ENCODE results near the gene VAT1L. TPM values are rescaled to one million over a fixed set of nuclear protein-coding genes. Genes with fewer than 3 reads are reported as not detected.

VAT1L gene
- total RNA-seq, 1 experiment from 2014 or later: 19.1 TPM

DNA sequence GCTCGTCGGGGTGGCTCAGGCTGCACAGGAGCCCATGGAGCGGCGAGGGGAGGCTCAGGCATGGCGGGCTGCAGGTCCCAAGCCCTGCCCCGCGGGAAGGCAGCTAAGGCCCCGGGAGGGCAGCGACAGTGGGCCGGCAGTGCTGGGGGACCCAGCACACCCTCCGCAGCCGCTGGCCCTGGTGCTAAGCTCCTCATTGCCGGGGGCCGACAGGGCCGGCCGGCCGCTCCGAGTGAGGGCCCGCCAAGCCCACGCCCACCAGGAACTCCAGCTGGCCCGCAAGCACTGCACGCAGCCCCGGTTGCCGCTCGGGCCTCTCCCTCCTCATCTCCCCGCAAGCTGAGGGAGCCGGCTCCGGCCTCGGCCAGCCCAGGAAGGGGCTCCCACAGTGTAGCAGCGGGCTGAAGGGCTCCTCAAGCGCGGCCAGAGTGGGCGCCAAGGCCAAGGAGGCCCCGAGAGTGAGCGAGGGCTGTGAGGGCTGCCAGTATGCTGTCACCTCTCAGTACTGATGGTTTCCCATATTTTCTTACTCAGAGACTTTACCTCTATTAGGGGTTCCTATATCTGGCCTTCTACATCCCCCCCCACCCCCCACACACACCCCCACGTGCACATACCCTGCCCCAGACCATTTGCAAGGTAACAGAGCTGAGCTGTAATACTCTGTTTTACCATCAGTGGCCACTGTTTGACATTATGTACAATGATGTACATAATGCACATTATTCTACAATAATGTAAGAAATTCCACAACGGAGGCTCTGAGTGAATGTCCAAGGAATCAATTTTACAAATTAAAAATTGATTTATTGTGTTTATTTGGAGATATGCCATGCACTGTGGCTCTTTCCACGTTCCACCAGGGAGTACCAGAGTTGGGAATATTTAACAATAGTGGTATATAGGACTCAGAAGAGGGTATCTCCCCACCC, 3.7 kb upstream of the VAT1L start:
- no peak for ATAC-seq
- Mint-ChIP-seq H3K36me3 (peaks cover 4% of the 10 kb centered on the region), H3K4me3 (no peak overlapping the region), H3K27ac (no peak overlapping the region), H3K27me3 (ENCODE audit: low read depth) (peaks cover 37% of the 10 kb centered on the region), H3K9me3 (peaks cover 12% of the 10 kb centered on the region), H3K4me1 (peaks cover 10% of the 10 kb centered on the region)
- POLR2A ChIA-PET: no interaction called here
- CTCF ChIA-PET: interaction anchor here (0.6 to 1.2 kb wide), 7 partner anchors 38 to 733 kb away, joined by 3 to 5 read pairs (median 3); no protein-coding TSS in a partner anchor
- TF ChIP-seq JAZF1 (CRISPR knock-in tag; IDR thresholded peaks at IDR 0.05) (no peak), E2F1 (CRISPR knock-in tag; IDR thresholded peaks at IDR 0.05) (no peak), CREB1 (CRISPR knock-in tag; IDR thresholded peaks at IDR 0.05) (no peak), ZNF121 (CRISPR knock-in tag; IDR thresholded peaks at IDR 0.05) (no peak), TP53 (CRISPR knock-in tag; IDR thresholded peaks at IDR 0.05) (no peak), ZNF232 (CRISPR knock-in tag; IDR thresholded peaks at IDR 0.05) (no peak), ZNF396 (CRISPR knock-in tag; IDR thresholded peaks at IDR 0.05; ENCODE audit: borderline replicate concordance) (no peak), FOXJ3 (CRISPR knock-in tag; IDR thresholded peaks at IDR 0.05; ENCODE audit: borderline replicate concordance) (no peak), MAX (CRISPR knock-in tag; IDR thresholded peaks at IDR 0.05) (no peak), ZNF263 (CRISPR knock-in tag; IDR thresholded peaks at IDR 0.05; ENCODE audit: low read depth) (no peak), ELF4 (CRISPR knock-in tag; IDR thresholded peaks at IDR 0.05; ENCODE audit: low read depth) (no peak), CDX4 (CRISPR knock-in tag; IDR thresholded peaks at IDR 0.05; ENCODE audit: borderline replicate concordance) (no peak), SMAD3 (CRISPR knock-in tag; IDR thresholded peaks at IDR 0.05; ENCODE audit: borderline replicate concordance) (no peak)
- TF ChIP-seq, protein P1, sequence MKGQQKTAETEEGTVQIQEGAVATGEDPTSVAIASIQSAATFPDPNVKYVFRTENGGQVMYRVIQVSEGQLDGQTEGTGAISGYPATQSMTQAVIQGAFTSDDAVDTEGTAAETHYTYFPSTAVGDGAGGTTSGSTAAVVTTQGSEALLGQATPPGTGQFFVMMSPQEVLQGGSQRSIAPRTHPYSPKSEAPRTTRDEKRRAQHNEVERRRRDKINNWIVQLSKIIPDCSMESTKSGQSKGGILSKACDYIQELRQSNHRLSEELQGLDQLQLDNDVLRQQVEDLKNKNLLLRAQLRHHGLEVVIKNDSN (CRISPR knock-in tag; IDR thresholded peaks at IDR 0.05): no peak
- TF ChIP-seq, protein P2, sequence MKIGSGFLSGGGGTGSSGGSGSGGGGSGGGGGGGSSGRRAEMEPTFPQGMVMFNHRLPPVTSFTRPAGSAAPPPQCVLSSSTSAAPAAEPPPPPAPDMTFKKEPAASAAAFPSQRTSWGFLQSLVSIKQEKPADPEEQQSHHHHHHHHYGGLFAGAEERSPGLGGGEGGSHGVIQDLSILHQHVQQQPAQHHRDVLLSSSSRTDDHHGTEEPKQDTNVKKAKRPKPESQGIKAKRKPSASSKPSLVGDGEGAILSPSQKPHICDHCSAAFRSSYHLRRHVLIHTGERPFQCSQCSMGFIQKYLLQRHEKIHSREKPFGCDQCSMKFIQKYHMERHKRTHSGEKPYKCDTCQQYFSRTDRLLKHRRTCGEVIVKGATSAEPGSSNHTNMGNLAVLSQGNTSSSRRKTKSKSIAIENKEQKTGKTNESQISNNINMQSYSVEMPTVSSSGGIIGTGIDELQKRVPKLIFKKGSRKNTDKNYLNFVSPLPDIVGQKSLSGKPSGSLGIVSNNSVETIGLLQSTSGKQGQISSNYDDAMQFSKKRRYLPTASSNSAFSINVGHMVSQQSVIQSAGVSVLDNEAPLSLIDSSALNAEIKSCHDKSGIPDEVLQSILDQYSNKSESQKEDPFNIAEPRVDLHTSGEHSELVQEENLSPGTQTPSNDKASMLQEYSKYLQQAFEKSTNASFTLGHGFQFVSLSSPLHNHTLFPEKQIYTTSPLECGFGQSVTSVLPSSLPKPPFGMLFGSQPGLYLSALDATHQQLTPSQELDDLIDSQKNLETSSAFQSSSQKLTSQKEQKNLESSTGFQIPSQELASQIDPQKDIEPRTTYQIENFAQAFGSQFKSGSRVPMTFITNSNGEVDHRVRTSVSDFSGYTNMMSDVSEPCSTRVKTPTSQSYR (CRISPR knock-in tag; IDR thresholded peaks at IDR 0.05): no peak
- TF ChIP-seq, protein P3, sequence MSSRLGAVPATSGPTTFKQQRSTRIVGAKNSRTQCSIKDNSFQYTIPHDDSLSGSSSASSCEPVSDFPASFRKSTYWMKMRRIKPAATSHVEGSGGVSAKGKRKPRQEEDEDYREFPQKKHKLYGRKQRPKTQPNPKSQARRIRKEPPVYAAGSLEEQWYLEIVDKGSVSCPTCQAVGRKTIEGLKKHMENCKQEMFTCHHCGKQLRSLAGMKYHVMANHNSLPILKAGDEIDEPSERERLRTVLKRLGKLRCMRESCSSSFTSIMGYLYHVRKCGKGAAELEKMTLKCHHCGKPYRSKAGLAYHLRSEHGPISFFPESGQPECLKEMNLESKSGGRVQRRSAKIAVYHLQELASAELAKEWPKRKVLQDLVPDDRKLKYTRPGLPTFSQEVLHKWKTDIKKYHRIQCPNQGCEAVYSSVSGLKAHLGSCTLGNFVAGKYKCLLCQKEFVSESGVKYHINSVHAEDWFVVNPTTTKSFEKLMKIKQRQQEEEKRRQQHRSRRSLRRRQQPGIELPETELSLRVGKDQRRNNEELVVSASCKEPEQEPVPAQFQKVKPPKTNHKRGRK (CRISPR knock-in tag; IDR thresholded peaks at IDR 0.05; ENCODE audit: borderline replicate concordance): no peak
- no peak for DNase-seq (ENCODE audit: low spot score)

- Mint-ChIP-seq H3K27me3 (ENCODE audit: low read depth) (peaks cover 44% of the 10 kb centered on the region), H3K36me3 (peaks cover 4% of the 10 kb centered on the region), H3K9me3 (peaks cover 12% of the 10 kb centered on the region), H3K4me3 (no peak overlapping the region), H3K4me1 (peaks cover 16% of the 10 kb centered on the region), H3K27ac (no peak overlapping the region)
- ATAC-seq (no peak), DNase-seq (ENCODE audit: low spot score) (no peak)
- ChIA-PET POLR2A (no interaction called here), CTCF (interaction anchor here (0.6 to 1.2 kb wide), 5 partner anchors 37 to 732 kb away, joined by 3 to 4 read pairs (median 3); no protein-coding TSS in a partner anchor)
- TF ChIP-seq ZNF232 (CRISPR knock-in tag; IDR thresholded peaks at IDR 0.05): no peak
- no peak for TF ChIP-seq NR1H2 (CRISPR knock-in tag; IDR thresholded peaks at IDR 0.05)
- TF ChIP-seq, protein P4, sequence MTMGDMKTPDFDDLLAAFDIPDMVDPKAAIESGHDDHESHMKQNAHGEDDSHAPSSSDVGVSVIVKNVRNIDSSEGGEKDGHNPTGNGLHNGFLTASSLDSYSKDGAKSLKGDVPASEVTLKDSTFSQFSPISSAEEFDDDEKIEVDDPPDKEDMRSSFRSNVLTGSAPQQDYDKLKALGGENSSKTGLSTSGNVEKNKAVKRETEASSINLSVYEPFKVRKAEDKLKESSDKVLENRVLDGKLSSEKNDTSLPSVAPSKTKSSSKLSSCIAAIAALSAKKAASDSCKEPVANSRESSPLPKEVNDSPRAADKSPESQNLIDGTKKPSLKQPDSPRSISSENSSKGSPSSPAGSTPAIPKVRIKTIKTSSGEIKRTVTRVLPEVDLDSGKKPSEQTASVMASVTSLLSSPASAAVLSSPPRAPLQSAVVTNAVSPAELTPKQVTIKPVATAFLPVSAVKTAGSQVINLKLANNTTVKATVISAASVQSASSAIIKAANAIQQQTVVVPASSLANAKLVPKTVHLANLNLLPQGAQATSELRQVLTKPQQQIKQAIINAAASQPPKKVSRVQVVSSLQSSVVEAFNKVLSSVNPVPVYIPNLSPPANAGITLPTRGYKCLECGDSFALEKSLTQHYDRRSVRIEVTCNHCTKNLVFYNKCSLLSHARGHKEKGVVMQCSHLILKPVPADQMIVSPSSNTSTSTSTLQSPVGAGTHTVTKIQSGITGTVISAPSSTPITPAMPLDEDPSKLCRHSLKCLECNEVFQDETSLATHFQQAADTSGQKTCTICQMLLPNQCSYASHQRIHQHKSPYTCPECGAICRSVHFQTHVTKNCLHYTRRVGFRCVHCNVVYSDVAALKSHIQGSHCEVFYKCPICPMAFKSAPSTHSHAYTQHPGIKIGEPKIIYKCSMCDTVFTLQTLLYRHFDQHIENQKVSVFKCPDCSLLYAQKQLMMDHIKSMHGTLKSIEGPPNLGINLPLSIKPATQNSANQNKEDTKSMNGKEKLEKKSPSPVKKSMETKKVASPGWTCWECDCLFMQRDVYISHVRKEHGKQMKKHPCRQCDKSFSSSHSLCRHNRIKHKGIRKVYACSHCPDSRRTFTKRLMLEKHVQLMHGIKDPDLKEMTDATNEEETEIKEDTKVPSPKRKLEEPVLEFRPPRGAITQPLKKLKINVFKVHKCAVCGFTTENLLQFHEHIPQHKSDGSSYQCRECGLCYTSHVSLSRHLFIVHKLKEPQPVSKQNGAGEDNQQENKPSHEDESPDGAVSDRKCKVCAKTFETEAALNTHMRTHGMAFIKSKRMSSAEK (CRISPR knock-in tag; IDR thresholded peaks at IDR 0.05; ENCODE audit: borderline replicate concordance): no peak
- TF ChIP-seq E2F1 (CRISPR knock-in tag; IDR thresholded peaks at IDR 0.05): no peak
- TF ChIP-seq NFATC4 (CRISPR knock-in tag; IDR thresholded peaks at IDR 0.05): no peak
Measured at GRCh38 chr16:77785373-77785764, 3.0 kb upstream of the VAT1L start.
